ENCODE data around the gene BNIP3.
"Not testable (repeated sequence)": the region's sequence is repeated elsewhere in the genome, so short reads cannot be mapped to it uniquely, and the experiment has no call there.

Gene BNIP3

GRCh38 chr10:131961777-131962662 is 19.7 kb downstream of the BNIP3 start:
- TF ChIP-seq GATA1 (IDR thresholded peaks at IDR 0.05; ENCODE audit: low read depth, low read length) (no peak), POLR2A (IDR thresholded peaks at IDR 0.05; ENCODE audit: low read length) (no peak)
- no peak for DNase-seq

- no peak for DNase-seq
- TF ChIP-seq GATA1 (IDR thresholded peaks at IDR 0.05; ENCODE audit: low read depth, low read length) (no peak), POLR2A (IDR thresholded peaks at IDR 0.05; ENCODE audit: low read length) (no peak)
Observed at GRCh38 chr10:131961047-131961776, 20.5 kb downstream of the BNIP3 start.

DNA sequence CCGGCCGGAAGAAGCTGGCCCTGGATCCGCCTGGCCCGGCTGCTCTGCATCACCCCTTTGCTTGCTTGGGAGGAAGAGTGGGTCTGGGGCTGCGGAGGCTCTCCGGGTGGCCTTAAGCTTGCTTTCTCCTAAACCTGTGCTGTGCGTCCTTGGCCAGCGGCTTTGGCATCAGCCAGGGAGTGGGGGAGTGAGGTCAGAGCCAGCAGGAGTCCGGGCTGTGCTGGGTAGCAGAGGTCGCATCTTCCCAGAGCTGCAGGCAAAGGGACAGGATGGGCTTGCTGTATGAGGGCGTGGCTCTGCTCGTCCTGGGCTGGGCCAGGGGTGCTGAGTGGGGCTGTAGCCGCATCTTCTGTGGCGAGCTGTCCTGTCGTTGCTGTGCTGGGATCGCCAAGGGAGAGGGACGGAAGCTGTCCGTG is 21.1 kb downstream of the BNIP3 start:
- TF ChIP-seq GATA1 (IDR thresholded peaks at IDR 0.05; ENCODE audit: low read depth, low read length): no peak
- no peak for TF ChIP-seq POLR2A (IDR thresholded peaks at IDR 0.05; ENCODE audit: low read length)
- DNase-seq: no peak

- TF ChIP-seq POLR2A (IDR thresholded peaks at IDR 0.05; ENCODE audit: low read length) (no peak), GATA1 (IDR thresholded peaks at IDR 0.05; ENCODE audit: low read depth, low read length) (no peak)
- no peak for DNase-seq
Observed at GRCh38 chr10:131959841-131960240, 21.9 kb downstream of the BNIP3 start.

DNA sequence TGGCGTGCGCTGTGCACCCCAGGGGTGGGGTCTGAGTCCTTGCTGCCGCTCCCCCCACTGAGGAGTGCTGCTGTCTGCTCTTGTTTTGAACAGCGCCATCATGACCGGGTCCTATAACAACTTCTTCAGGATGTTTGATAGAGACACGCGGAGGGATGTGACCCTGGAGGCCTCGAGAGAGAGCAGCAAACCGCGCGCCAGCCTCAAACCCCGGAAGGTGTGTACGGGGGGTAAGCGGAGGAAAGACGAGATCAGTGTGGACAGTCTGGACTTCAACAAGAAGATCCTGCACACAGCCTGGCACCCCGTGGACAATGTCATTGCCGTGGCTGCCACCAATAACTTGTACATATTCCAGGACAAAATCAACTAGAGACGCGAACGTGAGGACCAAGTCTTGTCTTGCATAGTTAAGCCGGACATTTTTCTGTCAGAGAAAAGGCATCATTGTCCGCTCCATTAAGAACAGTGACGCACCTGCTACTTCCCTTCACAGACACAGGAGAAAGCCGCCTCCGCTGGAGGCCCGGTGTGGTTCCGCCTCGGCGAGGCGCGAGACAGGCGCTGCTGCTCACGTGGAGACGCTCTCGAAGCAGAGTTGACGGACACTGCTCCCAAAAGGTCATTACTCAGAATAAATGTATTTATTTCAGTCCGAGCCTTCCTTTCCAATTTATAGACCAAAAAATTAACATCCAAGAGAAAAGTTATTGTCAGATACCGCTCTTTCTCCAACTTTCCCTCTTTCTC is 26.0 kb downstream of the BNIP3 start:
- TF ChIP-seq POLR2A (IDR thresholded peaks at IDR 0.05; ENCODE audit: low read length): no peak
- TF ChIP-seq GATA1 (IDR thresholded peaks at IDR 0.05; ENCODE audit: low read depth, low read length): no peak
- no peak for DNase-seq

- TF ChIP-seq POLR2A (IDR thresholded peaks at IDR 0.05; ENCODE audit: low read length) (no peak), GATA1 (IDR thresholded peaks at IDR 0.05; ENCODE audit: low read depth, low read length) (no peak)
- DNase-seq: no peak
Observed at GRCh38 chr10:131954356-131954965, 27.3 kb downstream of the BNIP3 start.

- not testable (repeated sequence) for DNase-seq
Observed at GRCh38 chr10:131949908-131950307, 31.8 kb downstream of the BNIP3 start.

DNA sequence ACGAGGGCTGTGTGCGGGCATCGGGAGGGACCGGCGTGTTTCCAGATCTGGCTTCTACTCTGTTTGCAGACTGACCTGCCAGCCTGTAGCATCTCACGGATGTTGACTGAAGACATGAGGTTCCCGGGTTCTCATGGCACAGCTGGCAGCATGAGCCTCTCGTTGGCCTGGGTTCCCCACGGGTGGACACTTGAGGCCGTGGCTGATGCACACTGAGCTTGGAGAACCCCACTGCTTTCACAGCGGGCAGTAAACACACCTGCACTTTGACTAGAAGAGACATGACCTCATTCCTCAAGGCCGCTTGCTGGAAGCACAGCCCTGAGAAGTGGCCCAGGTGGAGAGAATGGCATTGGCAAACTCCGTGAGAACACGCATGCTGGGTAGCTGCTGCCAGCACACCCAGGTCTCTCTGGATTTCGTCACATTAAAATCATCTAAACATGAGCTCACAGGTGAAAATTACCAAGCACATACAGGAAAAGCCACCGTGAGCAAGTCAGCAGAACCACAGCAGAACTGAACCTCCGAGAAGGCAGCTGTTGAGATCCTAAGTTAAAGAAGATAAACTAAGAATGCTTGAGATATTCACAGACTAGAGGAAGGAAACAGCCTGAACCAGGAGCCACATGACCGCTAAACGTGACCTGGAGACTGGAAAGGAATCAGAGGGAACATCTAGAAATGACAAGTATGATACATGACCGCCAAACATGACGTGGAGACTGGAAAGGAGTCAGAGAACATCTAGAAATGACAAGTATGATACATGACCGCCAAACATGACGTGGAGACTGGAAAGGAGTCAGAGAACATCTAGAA is 32.5 kb downstream of the BNIP3 start:
- TF ChIP-seq GATA1 (IDR thresholded peaks at IDR 0.05; ENCODE audit: low read depth, low read length) (no peak), POLR2A (IDR thresholded peaks at IDR 0.05; ENCODE audit: low read length) (no peak)
- DNase-seq: no peak

DNA sequence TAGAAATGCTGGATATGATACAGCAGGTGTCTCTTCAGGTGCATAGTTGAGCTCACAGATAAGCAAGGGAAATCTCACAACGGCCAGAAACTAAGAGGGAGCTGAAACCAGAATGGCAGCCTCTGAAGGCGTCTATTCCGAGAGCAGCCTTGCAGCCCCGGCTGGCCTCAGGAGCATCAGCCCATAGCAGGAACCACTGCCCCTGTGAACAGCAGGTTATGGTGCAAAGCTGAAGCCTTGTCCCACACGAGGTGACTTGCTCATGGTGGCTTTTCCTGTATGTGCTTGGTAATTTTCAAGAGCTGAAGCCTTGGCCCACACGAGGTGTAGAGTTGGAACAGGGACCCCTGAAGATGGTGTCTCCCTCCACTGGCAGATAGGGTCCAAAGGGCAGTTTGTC is 33.2 kb downstream of the BNIP3 start:
- TF ChIP-seq GATA1 (IDR thresholded peaks at IDR 0.05; ENCODE audit: low read depth, low read length) (no peak), POLR2A (IDR thresholded peaks at IDR 0.05; ENCODE audit: low read length) (no peak)
- DNase-seq: no peak

GRCh38 chr10:131947631-131948347 is 33.9 kb downstream of the BNIP3 start:
- DNase-seq: no peak
- TF ChIP-seq POLR2A (IDR thresholded peaks at IDR 0.05; ENCODE audit: low read length) (no peak), GATA1 (IDR thresholded peaks at IDR 0.05; ENCODE audit: low read depth, low read length) (no peak)

DNA sequence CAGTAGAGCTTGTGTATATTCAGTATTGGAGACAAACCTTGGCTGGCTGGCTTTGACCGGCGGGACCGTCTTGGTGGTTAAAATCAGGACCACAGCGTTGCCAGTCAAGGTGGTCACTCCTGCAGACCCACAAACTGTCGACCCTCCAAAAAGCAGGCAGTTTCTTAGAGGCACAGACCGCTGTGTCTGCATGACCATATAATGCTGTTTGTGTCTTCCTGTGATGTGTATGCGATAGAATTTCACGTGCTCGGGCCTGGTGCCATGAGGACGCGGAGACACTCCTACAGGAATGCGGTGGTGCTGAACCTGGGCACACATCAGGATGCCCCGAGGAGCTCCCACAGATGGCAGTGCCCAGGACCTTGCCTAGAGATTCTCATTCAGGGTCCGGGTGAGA is 34.8 kb downstream of the BNIP3 start:
- TF ChIP-seq POLR2A (IDR thresholded peaks at IDR 0.05; ENCODE audit: low read length) (no peak), GATA1 (IDR thresholded peaks at IDR 0.05; ENCODE audit: low read depth, low read length) (no peak)
- DNase-seq: no peak

DNA sequence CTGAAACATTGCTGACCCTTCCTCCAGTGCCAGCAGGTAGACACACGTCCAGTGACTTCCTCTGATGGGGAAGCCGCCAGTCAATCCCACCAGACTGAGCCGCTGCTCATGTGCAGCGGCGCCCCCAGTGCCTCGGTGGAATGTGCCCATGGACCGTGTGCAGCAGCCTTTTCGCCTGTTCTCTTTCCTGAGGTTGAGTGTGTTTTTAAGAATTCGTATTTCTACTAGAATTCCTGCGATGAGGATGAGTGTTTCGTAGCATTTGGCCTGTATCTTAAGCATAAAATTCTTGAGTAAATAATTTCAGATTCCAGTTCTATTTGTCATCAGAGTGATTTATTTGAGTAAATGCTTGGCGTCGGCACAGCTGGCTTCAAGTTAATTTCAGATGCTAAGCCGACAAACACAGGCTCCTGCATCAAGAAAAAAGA is 35.4 kb downstream of the BNIP3 start:
- no peak for DNase-seq
- TF ChIP-seq POLR2A (IDR thresholded peaks at IDR 0.05; ENCODE audit: low read length) (no peak), GATA1 (IDR thresholded peaks at IDR 0.05; ENCODE audit: low read depth, low read length) (no peak)
